Glutamatergic neuron (in vitro differentiated cells): Measurements from ENCODE around the gene SNX2. TPM values are rescaled to one million over a fixed set of nuclear protein-coding genes. Genes with fewer than 3 reads are reported as not detected.

Experiments
- DNase-seq: peaks from one replicate; pipeline ENCODE4 v3.0.0; 2022
- H3K27ac Mint-ChIP-seq: one replicate; pipeline ENCODE4 v1.8.0; 2020; ENCODE audit warnings: mild to moderate bottlenecking, mixed read lengths, inconsistent platforms; ENCODE audit not compliant: unreplicated experiment
- H3K27me3 Mint-ChIP-seq: one replicate; pipeline ENCODE4 v1.8.0; 2020; ENCODE audit warnings: mild to moderate bottlenecking, moderate library complexity, mixed read lengths, inconsistent platforms; ENCODE audit not compliant: unreplicated experiment
- H3K36me3 Mint-ChIP-seq: one replicate; pipeline ENCODE4 v1.8.0; 2020; ENCODE audit warnings: mild to moderate bottlenecking, mixed read lengths, inconsistent platforms; ENCODE audit not compliant: unreplicated experiment
- H3K4me1 Mint-ChIP-seq: one replicate; pipeline ENCODE4 v1.8.0; 2020; ENCODE audit warnings: mild to moderate bottlenecking, low read depth, mixed read lengths, inconsistent platforms; ENCODE audit not compliant: unreplicated experiment
- H3K4me3 Mint-ChIP-seq: one replicate; pipeline ENCODE4 v1.8.0; 2020; ENCODE audit warnings: mild to moderate bottlenecking, mixed read lengths, inconsistent platforms; ENCODE audit not compliant: unreplicated experiment
- H3K9me3 Mint-ChIP-seq: one replicate; pipeline ENCODE4 v1.8.0; 2020; ENCODE audit warnings: mild to moderate bottlenecking, moderate library complexity, mixed read lengths, inconsistent platforms; ENCODE audit not compliant: unreplicated experiment
- CTCF ChIP-seq: fragments of 200-600 bp; sonication (generic); IDR thresholded peaks from one replicate; pipeline ENCODE4 v1.5.0; 2021; ENCODE audit not compliant: partially characterized antibody, unreplicated experiment
- total RNA-seq: library from RNA; stranded (reverse); fragmentation: NEBNext Ultra II Directional; extraction: Animal tissue kit (Norgen Biotek cat#: 25700); gene quantifications from one replicate; pipeline ENCODE4 v1.2.1, GENCODE V29; 2021; ENCODE audit not compliant: unreplicated experiment

The SNX2 gene
- total RNA-seq, 1 donor from 2014 or later, result 47.0 TPM

DNA sequence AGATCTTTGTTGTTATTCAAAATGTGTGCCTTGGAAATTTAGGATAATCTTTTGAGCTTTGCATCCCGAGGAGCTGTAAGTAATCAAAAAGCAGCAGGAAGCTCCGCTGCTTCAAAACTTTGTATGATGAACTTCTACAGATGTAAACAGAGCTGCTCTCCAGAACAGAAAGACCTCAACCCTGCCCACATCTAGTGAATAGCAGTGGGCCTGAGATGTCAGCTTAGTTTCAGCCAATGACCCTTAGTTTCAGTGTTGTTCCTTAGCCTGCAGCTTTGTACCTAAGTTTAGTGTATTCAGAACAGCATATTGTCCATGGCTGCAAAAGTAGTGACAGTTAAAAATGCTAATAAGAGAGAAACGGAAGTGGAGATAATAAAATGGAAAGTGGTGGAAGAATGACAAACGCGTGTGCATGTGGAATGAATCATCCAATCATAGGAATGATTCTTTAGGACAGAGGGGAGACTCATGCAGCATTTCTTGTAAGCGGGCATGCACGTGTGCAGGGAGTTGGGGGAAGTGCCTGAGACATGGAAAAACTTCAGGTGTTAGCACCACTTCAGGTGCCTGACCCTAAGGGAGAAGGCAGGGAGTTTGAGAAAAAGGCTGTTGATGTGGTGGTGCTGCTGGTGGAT is 95.5 kb downstream of the SNX2 start:
- DNase-seq, result no peak
- Mint-ChIP-seq H3K27me3 (no peaks in the 10 kb centered on the region), H3K9me3 (no peaks in the 10 kb centered on the region), H3K4me1 (no peaks in the 10 kb centered on the region), H3K36me3 (no peaks in the 10 kb centered on the region), H3K4me3 (no peak overlapping the region), H3K27ac (no peak overlapping the region)
- TF ChIP-seq CTCF, result no peak

DNA sequence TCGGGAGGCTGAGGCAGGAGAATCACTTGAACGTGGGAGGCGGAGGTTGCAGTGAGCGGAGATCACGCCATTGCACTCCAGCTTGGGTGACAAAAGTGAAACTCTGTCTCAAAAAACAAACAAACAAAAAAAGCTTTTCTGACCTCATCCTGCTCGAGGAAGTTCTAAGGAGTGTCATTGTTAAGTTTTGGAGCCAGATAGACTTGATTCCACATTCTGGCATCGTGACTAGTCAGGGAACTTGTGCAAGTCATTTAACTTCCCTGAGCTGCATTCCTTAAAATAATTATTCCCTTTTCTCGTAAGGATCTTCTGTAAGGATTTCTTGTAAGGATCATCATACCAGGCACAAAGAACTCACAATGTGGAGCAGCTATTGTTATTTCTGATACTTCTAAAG is 96.8 kb downstream of the SNX2 start:
- no peaks in the 10 kb centered on the region for H3K27me3 Mint-ChIP-seq
- DNase-seq, result no peak
- no peak overlapping the region for H3K4me3 Mint-ChIP-seq
- H3K4me1 Mint-ChIP-seq, result no peaks in the 10 kb centered on the region
- H3K9me3 Mint-ChIP-seq, result no peaks in the 10 kb centered on the region
- H3K36me3 Mint-ChIP-seq, result no peaks in the 10 kb centered on the region
- no peak for TF ChIP-seq CTCF
- no peak overlapping the region for H3K27ac Mint-ChIP-seq

DNA sequence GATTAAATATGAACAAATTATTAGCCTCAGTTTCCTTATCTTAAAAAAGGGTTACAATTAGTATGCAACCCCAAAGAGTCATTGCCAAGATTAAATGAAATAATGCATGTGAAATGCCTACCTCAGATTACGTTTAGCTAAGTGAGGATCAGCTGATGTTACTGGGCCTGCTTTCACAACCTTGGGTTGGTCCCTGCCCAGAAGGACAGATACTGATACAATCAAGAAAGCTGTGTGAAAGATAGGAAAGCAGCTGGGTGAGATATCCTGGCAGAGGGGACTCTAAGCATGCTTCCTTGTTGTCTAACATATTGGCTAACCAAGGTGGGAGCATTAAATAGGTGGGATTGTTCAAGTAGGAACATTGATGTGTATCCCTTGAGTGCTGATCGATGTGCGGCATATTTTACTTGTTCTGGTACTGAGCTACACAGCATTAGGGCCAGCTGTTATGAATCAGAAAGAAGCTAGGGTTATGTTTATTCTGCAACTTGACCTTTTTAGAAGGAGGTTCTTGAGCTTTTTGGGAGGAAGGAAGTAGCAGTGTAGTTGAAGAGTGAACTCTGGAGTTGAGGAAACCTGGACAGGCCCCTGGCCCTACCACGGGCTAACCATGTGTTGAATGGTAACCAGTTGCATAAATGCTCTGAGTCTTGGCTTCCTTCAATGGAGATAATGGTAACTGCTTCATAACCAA is 99.4 kb downstream of the SNX2 start:
- Mint-ChIP-seq H3K4me1 (no peaks in the 10 kb centered on the region), H3K36me3 (no peaks in the 10 kb centered on the region), H3K9me3 (no peaks in the 10 kb centered on the region), H3K4me3 (no peak overlapping the region), H3K27me3 (no peaks in the 10 kb centered on the region), H3K27ac (no peak overlapping the region)
- TF ChIP-seq CTCF, result no peak
- no peak for DNase-seq

DNA sequence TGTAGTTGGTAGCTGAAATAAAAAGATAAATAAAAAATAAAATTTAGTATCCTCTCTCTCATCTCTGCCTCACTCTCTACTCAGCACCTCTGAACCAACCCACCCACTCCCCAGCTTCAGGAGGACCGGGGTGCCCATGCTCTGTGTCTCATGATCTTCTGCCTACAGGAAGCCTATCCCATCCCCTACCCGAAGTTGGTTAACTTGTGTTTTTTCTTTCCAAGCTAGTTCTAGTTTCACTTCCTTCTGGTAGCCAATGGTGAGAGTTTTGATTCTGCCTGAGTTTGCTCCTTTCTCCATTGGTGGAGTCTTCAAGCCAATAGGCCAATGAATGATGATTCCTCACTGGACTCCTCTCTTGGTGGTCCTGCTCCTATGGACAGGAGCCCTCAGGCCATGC is 102.6 kb downstream of the SNX2 start:
- Mint-ChIP-seq H3K4me3 (no peak overlapping the region), H3K36me3 (no peaks in the 10 kb centered on the region), H3K27ac (no peak overlapping the region), H3K4me1 (no peaks in the 10 kb centered on the region), H3K27me3 (no peaks in the 10 kb centered on the region), H3K9me3 (no peaks in the 10 kb centered on the region)
- no peak for DNase-seq
- no peak for TF ChIP-seq CTCF

GRCh38 chr5:122879076-122879475 is 104.2 kb downstream of the SNX2 start:
- no peak for TF ChIP-seq CTCF
- Mint-ChIP-seq H3K9me3 (no peaks in the 10 kb centered on the region), H3K36me3 (no peaks in the 10 kb centered on the region), H3K27ac (no peak overlapping the region), H3K4me1 (no peaks in the 10 kb centered on the region), H3K27me3 (no peaks in the 10 kb centered on the region), H3K4me3 (no peak overlapping the region)
- no peak for DNase-seq
